HG03457 (cell line): Measurements from ENCODE around the gene NGRN.
"Not testable (repeated sequence)": the region's sequence is repeated elsewhere in the genome, so short reads cannot be mapped to it uniquely, and the experiment has no call there.

Experiments used
- ATAC-seq: cut with Tn5 transposase; IDR thresholded peaks from one replicate; pipeline ENCODE4 v1.9.1; 2021; ENCODE audit warnings: moderate number of reproducible peaks; ENCODE audit not compliant: unreplicated experiment

The NGRN gene

GRCh38 chr15:90281637-90282036 lies 16.2 kb downstream of the NGRN start:
- not testable (repeated sequence) for ATAC-seq

GRCh38 chr15:90286678-90287077 lies 21.2 kb downstream of the NGRN start:
- no peak for ATAC-seq

- ATAC-seq: no peak
These were observed 21.6 kb downstream of the NGRN start for GRCh38 chr15:90287101-90287500.

- ATAC-seq: no peak
These were observed 22.5 kb downstream of the NGRN start for GRCh38 chr15:90287946-90288345.

GRCh38 chr15:90291679-90292356 lies 26.3 kb downstream of the NGRN start:
- no peak for ATAC-seq

- not testable (repeated sequence) for ATAC-seq
These were observed 27.8 kb downstream of the NGRN start for GRCh38 chr15:90293040-90293810.

GRCh38 chr15:90294159-90294558 lies 28.7 kb downstream of the NGRN start:
- ATAC-seq: no peak

- no peak for ATAC-seq
These were observed 29.3 kb downstream of the NGRN start for GRCh38 chr15:90294601-90295269.

- no peak for ATAC-seq
These were observed 29.8 kb downstream of the NGRN start for GRCh38 chr15:90295270-90295648.

GRCh38 chr15:90296316-90296884 lies 30.9 kb downstream of the NGRN start:
- not testable (repeated sequence) for ATAC-seq

GRCh38 chr15:90297021-90297420 lies 31.5 kb downstream of the NGRN start:
- ATAC-seq: no peak

- ATAC-seq: no peak
These were observed 35.1 kb downstream of the NGRN start for GRCh38 chr15:90300541-90300940.

GRCh38 chr15:90300988-90301706 lies 35.7 kb downstream of the NGRN start:
- no peak for ATAC-seq

- no peak for ATAC-seq
These were observed 36.3 kb downstream of the NGRN start for GRCh38 chr15:90301707-90302300.

GRCh38 chr15:90305355-90305754 lies 39.9 kb downstream of the NGRN start:
- ATAC-seq: not testable (repeated sequence)

- ATAC-seq: no peak
These were observed 40.5 kb downstream of the NGRN start for GRCh38 chr15:90305932-90306331.

- no peak for ATAC-seq
These were observed 41.1 kb downstream of the NGRN start for GRCh38 chr15:90306560-90306959.

GRCh38 chr15:90307661-90308060 lies 42.2 kb downstream of the NGRN start:
- no peak for ATAC-seq

- ATAC-seq: no peak
These were observed 43.5 kb downstream of the NGRN start for GRCh38 chr15:90309020-90309419.

GRCh38 chr15:90315278-90315982 lies 50.0 kb downstream of the NGRN start:
- ATAC-seq: no peak
